Measurements from ENCODE around the gene TCF7L1.

GRCh38 chr2:85278361-85278760 is 145.2 kb downstream of the TCF7L1 start:
- TF ChIP-seq EZH2 (IDR thresholded peaks at IDR 0.05; ENCODE audit: low read length), result no peak
- no peak for TF ChIP-seq CTCF (optimal IDR thresholded peaks at IDR 0.05 in 1 of 3, IDR thresholded peaks at IDR 0.05 in 1 of 3, conservative IDR thresholded peaks at IDR 0.05 in 1 of 3; ENCODE audit: extremely low read depth in 1 of 3, insufficient read depth in 2 of 3, low read length in 3 of 3)

Measured in keratinocyte (primary cell).